CD8-positive, alpha-beta memory T cell (primary cell): ENCODE measurements around the gene ERC2. TPM values are rescaled to one million over a fixed set of nuclear protein-coding genes. Genes with fewer than 3 reads are reported as not detected.
"Not testable (repeated sequence)": the region's sequence is repeated elsewhere in the genome, so short reads cannot be mapped to it uniquely, and the experiment has no call there.

ENCODE experiments used
- CTCF ChIA-PET: fragments of 350-600 bp; sonication (Branson Sonifier 250); formaldehyde crosslinking; loops from one replicate; lab custom pipeline; 2021; ENCODE audit warnings: antibody characterized with exemption; lab: Charles Lee
- POLR2A ChIA-PET: fragments of 350-600 bp; sonication (Branson Sonifier 250); formaldehyde crosslinking; loops from one replicate; lab custom pipeline; 2021; ENCODE audit warnings: antibody characterized with exemption; lab: Charles Lee
- DNase-seq, 5 donors: peaks; one replicate each; pipeline versions ENCODE4 v3.0.0 to v3.0.0-alpha.2; 2020 to 2022; ENCODE audit warnings: mixed read lengths in 1 of 5
- H3K27ac ChIP-seq: one replicate; pipeline ENCODE4 v1.7.0; 2013; ENCODE audit warnings: low read depth, mild to moderate bottlenecking, low read length, moderate library complexity
- H3K27me3 ChIP-seq: 2 replicates; pipeline ENCODE4 v1.7.0; 2013; ENCODE audit warnings: low read length, mild to moderate bottlenecking; ENCODE audit not compliant: insufficient read depth, poor library complexity, severe bottlenecking
- H3K36me3 ChIP-seq: 2 replicates; pipeline ENCODE4 v1.7.0; 2013; ENCODE audit warnings: mild to moderate bottlenecking, low read length, moderate library complexity; ENCODE audit not compliant: insufficient read depth
- H3K4me1 ChIP-seq: 2 replicates; pipeline ENCODE4 v1.7.0; 2013; ENCODE audit warnings: mild to moderate bottlenecking, low read length, moderate library complexity; ENCODE audit not compliant: insufficient read depth
- H3K4me3 ChIP-seq: 2 replicates; pipeline ENCODE4 v1.7.0; 2013; ENCODE audit warnings: mild to moderate bottlenecking, low read length
- H3K9me3 ChIP-seq: 2 replicates; pipeline ENCODE4 v1.7.0; 2013; ENCODE audit warnings: mild to moderate bottlenecking, low read length
- H3K27ac Mint-ChIP-seq, 8 donors: one replicate each; pipeline ENCODE4 v1.8.0; 2020 to 2021; ENCODE audit warnings: mixed read lengths in 8 of 8, mild to moderate bottlenecking in 6 of 8, inconsistent platforms in 3 of 8, moderate library complexity in 3 of 8
- H3K27me3 Mint-ChIP-seq, 2 donors: one replicate each; pipeline ENCODE4 v1.8.0; 2020 to 2021; ENCODE audit warnings: mixed read lengths in 2 of 2, mild to moderate bottlenecking in 1 of 2, moderate library complexity in 1 of 2
- H3K36me3 Mint-ChIP-seq, 3 donors: one replicate each; pipeline ENCODE4 v1.8.0; 2020 to 2021; ENCODE audit warnings: mixed read lengths in 3 of 3, inconsistent platforms in 1 of 3, mild to moderate bottlenecking in 1 of 3
- H3K4me1 Mint-ChIP-seq, 3 donors: one replicate each; pipeline ENCODE4 v1.8.0; 2020 to 2021; ENCODE audit warnings: mixed read lengths in 3 of 3, inconsistent platforms in 1 of 3, mild to moderate bottlenecking in 1 of 3
- H3K4me3 Mint-ChIP-seq, 7 donors: one replicate each; pipeline ENCODE4 v1.8.0; 2020 to 2021; ENCODE audit warnings: mixed read lengths in 7 of 7, mild to moderate bottlenecking in 6 of 7, moderate library complexity in 4 of 7, inconsistent platforms in 2 of 7
- H3K9me3 Mint-ChIP-seq, 5 donors: one replicate each; pipeline ENCODE4 v1.8.0; 2020 to 2022; ENCODE audit warnings: mixed read lengths in 5 of 5, mild to moderate bottlenecking in 3 of 5, moderate library complexity in 2 of 5, inconsistent platforms in 1 of 5
- polyA plus RNA-seq: library from polyadenylated mRNA; unstranded; fragments of 300-500 nt; fragmentation: Illumina TruSeq; gene quantifications from one replicate; pipeline ENCODE4 v1.2.3, GENCODE V29; 2021
- total RNA-seq, 2 experiments: library from RNA; stranded (reverse); gene quantifications; one replicate each; pipeline ENCODE4 v1.2.3, GENCODE V29; 2021

Gene ERC2
- total and polyA plus RNA-seq, 3 experiments from 2014 or later = not detected

- peaks cover 0 to 4% of the 10 kb centered on the region in 2 donors for H3K27me3 Mint-ChIP-seq
- peaks cover 5 to 23% (median 17%) of the 10 kb centered on the region in 5 donors for H3K9me3 Mint-ChIP-seq
- Histone ChIP-seq H3K4me1 (no peaks in the 10 kb centered on the region), H3K27ac (no peak overlapping the region), H3K9me3 (no peaks in the 10 kb centered on the region), H3K36me3 (no peaks in the 10 kb centered on the region), H3K27me3 (no peaks in the 10 kb centered on the region), H3K4me3 (no peak overlapping the region)
- ChIA-PET POLR2A (no interaction called here), CTCF (no interaction called here)
- no peak overlapping the region for H3K4me3 Mint-ChIP-seq
- no peaks in the 10 kb centered on the region for H3K4me1 Mint-ChIP-seq
- H3K36me3 Mint-ChIP-seq = no peaks in the 10 kb centered on the region
- no peak for DNase-seq
- no peak overlapping the region for H3K27ac Mint-ChIP-seq
These were observed 425.8 kb downstream of the ERC2 start for GRCh38 chr3:56042326-56042951.

- CTCF ChIA-PET = interaction anchor here (0.7 kb wide), 1 partner anchor 19 kb away, joined by 3 read pairs; no protein-coding TSS in a partner anchor
These were observed 442.9 kb downstream of the ERC2 start for GRCh38 chr3:56025326-56025725.

GRCh38 chr3:56023546-56023945, 444.7 kb downstream of the ERC2 start:
- Histone ChIP-seq H3K9me3 (no peaks in the 10 kb centered on the region), H3K4me3 (no peak overlapping the region), H3K27ac (no peak overlapping the region), H3K27me3 (no peaks in the 10 kb centered on the region), H3K4me1 (no peaks in the 10 kb centered on the region), H3K36me3 (no peaks in the 10 kb centered on the region)
- Mint-ChIP-seq H3K27ac (no peak overlapping the region), H3K4me1 (no peaks in the 10 kb centered on the region), H3K36me3 (no peaks in the 10 kb centered on the region), H3K4me3 (no peak overlapping the region), H3K27me3 (peaks cover 0 to 1% of the 10 kb centered on the region in 2 donors), H3K9me3 (peaks cover 0 to 5% (median 3%) of the 10 kb centered on the region in 5 donors)
- no peak for DNase-seq
- POLR2A ChIA-PET = no interaction called here
- CTCF ChIA-PET = no interaction called here

More at GRCh38 chr3:56025326-56025725, 442.9 kb downstream of the ERC2 start:
- H3K4me3 ChIP-seq = no peak overlapping the region
- no peak overlapping the region for H3K27ac ChIP-seq
- H3K27me3 ChIP-seq = no peaks in the 10 kb centered on the region
- no peak for DNase-seq
- no peaks in the 10 kb centered on the region for H3K9me3 ChIP-seq
- Mint-ChIP-seq H3K27me3 (peaks cover 0 to 1% of the 10 kb centered on the region in 2 donors), H3K9me3 (peaks cover 0 to 3% (median 2%) of the 10 kb centered on the region in 5 donors), H3K36me3 (no peaks in the 10 kb centered on the region), H3K27ac (no peak overlapping the region), H3K4me1 (no peaks in the 10 kb centered on the region), H3K4me3 (no peak overlapping the region)
- no peaks in the 10 kb centered on the region for H3K4me1 ChIP-seq
- H3K36me3 ChIP-seq = no peaks in the 10 kb centered on the region
- POLR2A ChIA-PET = no interaction called here

- Histone ChIP-seq H3K36me3 (no peaks in the 10 kb centered on the region), H3K27ac (no peak overlapping the region), H3K4me1 (no peaks in the 10 kb centered on the region), H3K4me3 (no peak overlapping the region), H3K27me3 (no peaks in the 10 kb centered on the region), H3K9me3 (no peaks in the 10 kb centered on the region)
- DNase-seq = no peak
- Mint-ChIP-seq H3K27ac (no peak overlapping the region), H3K9me3 (peaks cover 0 to 6% (median 3%) of the 10 kb centered on the region in 5 donors), H3K36me3 (peaks cover 0 to under 1% (median 0%) of the 10 kb centered on the region in 3 donors), H3K27me3 (peaks cover 0 to 3% of the 10 kb centered on the region in 2 donors), H3K4me1 (no peaks in the 10 kb centered on the region), H3K4me3 (no peak overlapping the region)
- ChIA-PET POLR2A (no interaction called here), CTCF (no interaction called here)
These were observed 445.6 kb downstream of the ERC2 start for GRCh38 chr3:56022619-56023018.

GRCh38 chr3:56019490-56020146, 448.6 kb downstream of the ERC2 start:
- H3K4me3 ChIP-seq = no peak overlapping the region
- peaks cover 0 to 4% of the 10 kb centered on the region in 2 donors for H3K27me3 Mint-ChIP-seq
- H3K36me3 Mint-ChIP-seq = peaks cover 0 to 3% (median 0%) of the 10 kb centered on the region in 3 donors
- no peaks in the 10 kb centered on the region for H3K4me1 Mint-ChIP-seq
- no peak overlapping the region for H3K27ac ChIP-seq
- DNase-seq = no peak
- no peaks in the 10 kb centered on the region for H3K4me1 ChIP-seq
- no peak overlapping the region for H3K27ac Mint-ChIP-seq
- no peak overlapping the region for H3K4me3 Mint-ChIP-seq
- ChIA-PET CTCF (no interaction called here), POLR2A (no interaction called here)
- peaks cover 0 to 10% (median 6%) of the 10 kb centered on the region in 5 donors for H3K9me3 Mint-ChIP-seq
- H3K27me3 ChIP-seq = no peaks in the 10 kb centered on the region
- no peaks in the 10 kb centered on the region for H3K36me3 ChIP-seq
- no peaks in the 10 kb centered on the region for H3K9me3 ChIP-seq

GRCh38 chr3:56015374-56015773, 452.9 kb downstream of the ERC2 start:
- H3K27me3 ChIP-seq, H3K27ac Mint-ChIP-seq, CTCF ChIA-PET, H3K4me1 ChIP-seq, POLR2A ChIA-PET, H3K9me3 ChIP-seq, H3K4me1 Mint-ChIP-seq, H3K27me3 Mint-ChIP-seq, H3K27ac ChIP-seq, H3K4me3 Mint-ChIP-seq, H3K36me3 ChIP-seq, DNase-seq, H3K36me3 Mint-ChIP-seq, H3K4me3 ChIP-seq: not testable (repeated sequence)
- peaks cover 0 to 15% (median 5%) of the 10 kb centered on the region in 5 donors for H3K9me3 Mint-ChIP-seq

GRCh38 chr3:56012721-56013120, 455.5 kb downstream of the ERC2 start:
- Mint-ChIP-seq H3K36me3 (peaks cover 0 to 3% (median 0%) of the 10 kb centered on the region in 3 donors), H3K4me1 (no peaks in the 10 kb centered on the region), H3K9me3 (peaks cover 0 to 13% (median 4%) of the 10 kb centered on the region in 5 donors), H3K27me3 (peaks cover 0 to 4% of the 10 kb centered on the region in 2 donors), H3K27ac (no peak overlapping the region), H3K4me3 (no peak overlapping the region)
- no peak overlapping the region for H3K4me3 ChIP-seq
- H3K36me3 ChIP-seq = no peaks in the 10 kb centered on the region
- H3K4me1 ChIP-seq = no peaks in the 10 kb centered on the region
- no peaks in the 10 kb centered on the region for H3K9me3 ChIP-seq
- ChIA-PET POLR2A (no interaction called here), CTCF (no interaction called here)
- DNase-seq = no peak
- H3K27ac ChIP-seq = no peak overlapping the region
- no peaks in the 10 kb centered on the region for H3K27me3 ChIP-seq

GRCh38 chr3:56005196-56005805, 463.0 kb downstream of the ERC2 start:
- Histone ChIP-seq H3K27me3 (no peaks in the 10 kb centered on the region), H3K36me3 (no peaks in the 10 kb centered on the region), H3K27ac (no peak overlapping the region), H3K9me3 (no peaks in the 10 kb centered on the region), H3K4me3 (no peak overlapping the region), H3K4me1 (no peaks in the 10 kb centered on the region)
- Mint-ChIP-seq H3K36me3 (no peaks in the 10 kb centered on the region), H3K27me3 (peaks cover 0 to 3% of the 10 kb centered on the region in 2 donors), H3K9me3 (peaks cover 0 to 3% (median 0%) of the 10 kb centered on the region in 5 donors), H3K27ac (no peak overlapping the region), H3K4me3 (no peak overlapping the region), H3K4me1 (no peaks in the 10 kb centered on the region)
- ChIA-PET POLR2A (no interaction called here), CTCF (no interaction called here)
- no peak for DNase-seq
